ENCODE measurements around the gene NDRG3.
A peak's percentile ranks its signal among the peaks of the same experiment; 100 is the strongest.

NDRG3 gene

GRCh38 chr20:36605399-36606157 lies 140.3 kb downstream of the NDRG3 start, which contains the start of gene RAB5IF:
TSS of gene RAB5IF (plus strand) at chr20:36605779. CDS start at chr20:36605952, 173 bp downstream.
- H3K4me3 ChIP-seq (ENCODE audit: low read length), result peak within 1 kb of the TSS; percentile 98
- peak; percentile 93 for DNase-seq (ENCODE audit: low read depth)
- TF ChIP-seq CTCF (conservative IDR thresholded peaks at IDR 0.05; ENCODE audit: low read depth, low read length), result peak; percentile 91

- no peak for DNase-seq (ENCODE audit: low read depth)
- TF ChIP-seq CTCF (conservative IDR thresholded peaks at IDR 0.05; ENCODE audit: low read depth, low read length), result no peak
- peak overlapping the region; percentile 31 for H3K4me3 ChIP-seq (ENCODE audit: low read length)
Measured at GRCh38 chr20:36604952-36605398, 140.9 kb downstream of the NDRG3 start.
